GM12872 (cell line): ENCODE data around the gene B3GNT5.

ENCODE experiments used
- CTCF ChIP-seq: IDR thresholded peaks from 3 replicates; pipeline ENCODE4 v1.5.1; 2011; ENCODE audit warnings: low read depth, mild to moderate bottlenecking, low read length, moderate library complexity; ENCODE audit not compliant: insufficient read depth

Gene B3GNT5

GRCh38 chr3:183222631-183223235, 30.3 kb upstream of the B3GNT5 start:
- TF ChIP-seq CTCF: no peak

- no peak for TF ChIP-seq CTCF
Observed at GRCh38 chr3:183224180-183224970, 28.7 kb upstream of the B3GNT5 start.

GRCh38 chr3:183226333-183226890, 26.6 kb upstream of the B3GNT5 start:
- no peak for TF ChIP-seq CTCF

- no peak for TF ChIP-seq CTCF
Observed at GRCh38 chr3:183227586-183227985, 25.5 kb upstream of the B3GNT5 start.

- no peak for TF ChIP-seq CTCF
Observed at GRCh38 chr3:183229178-183229577, 23.9 kb upstream of the B3GNT5 start.

GRCh38 chr3:183230826-183231225, 22.2 kb upstream of the B3GNT5 start:
- TF ChIP-seq CTCF: no peak

GRCh38 chr3:183233966-183234365, 19.1 kb upstream of the B3GNT5 start:
- no peak for TF ChIP-seq CTCF
